Thoracic aorta (tissue), 2 donors: ENCODE results near the gene FPGS. TPM values are rescaled to one million over a fixed set of nuclear protein-coding genes. Genes with fewer than 3 reads are reported as not detected.
A peak's percentile ranks its signal among the peaks of the same experiment; 100 is the strongest.
"Not testable (repeated sequence)": the region's sequence is repeated elsewhere in the genome, so short reads cannot be mapped to it uniquely, and the experiment has no call there.

Experiments
- ATAC-seq: fragments of 150-250 bp; one replicate; pipeline ENCODE4 v1.8.0; 2017; ENCODE audit warnings: low read depth; ENCODE audit not compliant: insufficient number of reproducible peaks, low FRiP score
- DNase-seq: peaks from one replicate; pipeline ENCODE4 v3.0.0-alpha.2; 2020; ENCODE audit warnings: low spot score
- H3K27ac ChIP-seq, 2 donors: fragments of 200-600 bp; sonication (generic); 1 replicate in 1 of 2; 2 replicates in 1 of 2; pipeline ENCODE4 v1.5.1; 2016; ENCODE audit warnings: mild to moderate bottlenecking in 2 of 2, moderate library complexity in 2 of 2
- H3K27me3 ChIP-seq: fragments of 200-600 bp; sonication (generic); replicated peaks from 2 replicates; pipeline ENCODE4 v1.6.0; 2016; ENCODE audit warnings: mild to moderate bottlenecking; ENCODE audit not compliant: insufficient read depth
- H3K36me3 ChIP-seq: fragments of 200-600 bp; sonication (generic); one replicate; pipeline ENCODE4 v1.5.1; 2016
- H3K4me1 ChIP-seq, 2 donors: fragments of 200-600 bp; sonication (generic); 1 replicate in 1 of 2; 2 replicates in 1 of 2; pipeline versions ENCODE4 v1.5.1 to v1.6.0; 2016; ENCODE audit warnings: low read depth in 2 of 2, mild to moderate bottlenecking in 1 of 2; ENCODE audit not compliant: control insufficient read depth in 1 of 2
- H3K4me3 ChIP-seq: fragments of 200-600 bp; sonication (generic); 2 replicates; pipeline ENCODE4 v1.5.1; 2016; ENCODE audit warnings: mild to moderate bottlenecking
- H3K9me3 ChIP-seq: fragments of 200-600 bp; sonication (generic); 2 replicates; pipeline ENCODE4 v1.5.1; 2016
- CTCF ChIP-seq: fragments of 200-600 bp; sonication (generic); IDR thresholded peaks from one replicate; pipeline ENCODE4 v1.5.1; 2019; ENCODE audit warnings: antibody characterized with exemption
- total RNA-seq, 2 donors: library from RNA; depleted of rRNA; stranded (reverse); fragments of >200 nt; gene quantifications; one replicate each; pipeline versions ENCODE4 v1.1.0 to v1.2.3, GENCODE V29; 2016

Gene FPGS
- total RNA-seq, 2 donors from 2014 or later, result 119 to 136 TPM

GRCh38 chr9:127828262-127829031 lies 25.8 kb downstream of the FPGS start:
- H3K4me1 ChIP-seq, result peaks cover 36 to 76% of the 10 kb centered on the region in 2 donors
- DNase-seq (peak; percentile 78), ATAC-seq (peak; percentile 37)
- no peak for TF ChIP-seq CTCF
- H3K9me3 ChIP-seq, result no peaks in the 10 kb centered on the region
- H3K27me3 ChIP-seq, result no peaks in the 10 kb centered on the region
- H3K4me3 ChIP-seq, result peak overlapping the region; percentile 61
- peaks cover 21% of the 10 kb centered on the region for H3K36me3 ChIP-seq
- peak overlapping the region; percentile 76 to 85 for H3K27ac ChIP-seq

DNA sequence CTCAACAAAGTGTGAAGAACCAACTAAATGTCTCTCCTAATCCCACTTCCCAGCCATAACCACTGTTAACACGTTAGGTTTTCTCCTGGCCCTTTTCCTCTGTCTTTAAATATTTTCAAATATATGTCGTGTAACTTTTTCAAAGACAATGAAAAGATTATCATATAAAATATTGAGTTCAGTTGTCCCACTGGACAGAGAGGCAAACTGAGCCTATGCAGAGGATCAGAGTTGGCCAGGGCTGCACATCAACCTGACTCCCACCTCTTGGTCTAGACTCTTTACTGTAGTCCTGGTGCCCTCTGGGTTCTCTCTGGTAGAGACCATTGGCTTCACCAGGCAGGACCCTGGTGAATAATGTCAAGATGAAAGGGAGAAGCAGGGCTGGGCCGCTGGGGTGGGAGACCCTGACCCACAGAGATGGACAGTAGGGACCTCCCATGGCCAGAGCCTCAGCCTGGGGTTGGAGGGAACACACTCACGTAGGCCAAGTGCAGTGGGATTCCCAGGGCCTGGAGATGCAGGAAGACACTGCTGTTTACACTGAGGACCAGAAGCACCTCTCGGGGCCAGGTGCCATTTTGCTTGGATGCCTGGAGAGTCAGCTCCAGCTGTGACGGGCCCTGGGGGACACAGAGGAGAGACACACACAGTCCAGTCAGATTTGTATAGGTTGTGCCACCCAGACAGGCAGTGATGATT lies 26.7 kb downstream of the FPGS start:
- Histone ChIP-seq H3K36me3 (peaks cover 14% of the 10 kb centered on the region), H3K27me3 (no peaks in the 10 kb centered on the region), H3K27ac (peak overlapping the region; percentile 76 to 85), H3K9me3 (no peaks in the 10 kb centered on the region), H3K4me3 (no peak overlapping the region), H3K4me1 (peaks cover 42 to 85% of the 10 kb centered on the region in 2 donors)
- TF ChIP-seq CTCF, result no peak
- ATAC-seq (no peak), DNase-seq (no peak)

GRCh38 chr9:127832248-127832647 lies 29.6 kb downstream of the FPGS start:
- H3K4me3 ChIP-seq, result peak overlapping the region; percentile 19
- no peaks in the 10 kb centered on the region for H3K9me3 ChIP-seq
- H3K36me3 ChIP-seq, result no peaks in the 10 kb centered on the region
- H3K4me1 ChIP-seq, result peaks cover 66 to 96% of the 10 kb centered on the region in 2 donors
- ATAC-seq, result no peak
- H3K27ac ChIP-seq, result peak overlapping the region; percentile 80 to 95
- no peaks in the 10 kb centered on the region for H3K27me3 ChIP-seq
- TF ChIP-seq CTCF, result no peak
- no peak for DNase-seq

- TF ChIP-seq CTCF, result no peak
- ATAC-seq (no peak), DNase-seq (no peak)
- Histone ChIP-seq H3K4me3 (no peak overlapping the region), H3K27me3 (no peaks in the 10 kb centered on the region), H3K36me3 (no peaks in the 10 kb centered on the region), H3K9me3 (no peaks in the 10 kb centered on the region), H3K27ac (peak overlapping the region; percentile 80 to 95), H3K4me1 (peaks cover 72 to 97% of the 10 kb centered on the region in 2 donors)
These were observed 30.9 kb downstream of the FPGS start for GRCh38 chr9:127833555-127833954.

GRCh38 chr9:127835991-127836516 lies 33.4 kb downstream of the FPGS start:
- peak; percentile 10 for ATAC-seq
- H3K36me3 ChIP-seq, result peaks cover 5% of the 10 kb centered on the region
- no peak for DNase-seq
- no peaks in the 10 kb centered on the region for H3K9me3 ChIP-seq
- peaks cover 75 to 97% of the 10 kb centered on the region in 2 donors for H3K4me1 ChIP-seq
- peak overlapping the region; percentile 58 for H3K4me3 ChIP-seq
- H3K27ac ChIP-seq, result peak overlapping the region; percentile 95 to 97
- no peaks in the 10 kb centered on the region for H3K27me3 ChIP-seq
- no peak for TF ChIP-seq CTCF

- not testable (repeated sequence) for DNase-seq, ATAC-seq, H3K27me3 ChIP-seq, H3K9me3 ChIP-seq, H3K36me3 ChIP-seq
- peak overlapping the region; percentile 95 to 97 for H3K27ac ChIP-seq
- peaks cover 74 to 97% of the 10 kb centered on the region in 2 donors for H3K4me1 ChIP-seq
- peak overlapping the region; percentile 58 for H3K4me3 ChIP-seq
These were observed 33.9 kb downstream of the FPGS start for GRCh38 chr9:127836561-127836960.
